Measurements from ENCODE around the gene SLITRK6. TPM values are rescaled to one million over a fixed set of nuclear protein-coding genes. Genes with fewer than 3 reads are reported as not detected.
"Not testable (repeated sequence)": the region's sequence is repeated elsewhere in the genome, so short reads cannot be mapped to it uniquely, and the experiment has no call there.

Gene SLITRK6, protein sequence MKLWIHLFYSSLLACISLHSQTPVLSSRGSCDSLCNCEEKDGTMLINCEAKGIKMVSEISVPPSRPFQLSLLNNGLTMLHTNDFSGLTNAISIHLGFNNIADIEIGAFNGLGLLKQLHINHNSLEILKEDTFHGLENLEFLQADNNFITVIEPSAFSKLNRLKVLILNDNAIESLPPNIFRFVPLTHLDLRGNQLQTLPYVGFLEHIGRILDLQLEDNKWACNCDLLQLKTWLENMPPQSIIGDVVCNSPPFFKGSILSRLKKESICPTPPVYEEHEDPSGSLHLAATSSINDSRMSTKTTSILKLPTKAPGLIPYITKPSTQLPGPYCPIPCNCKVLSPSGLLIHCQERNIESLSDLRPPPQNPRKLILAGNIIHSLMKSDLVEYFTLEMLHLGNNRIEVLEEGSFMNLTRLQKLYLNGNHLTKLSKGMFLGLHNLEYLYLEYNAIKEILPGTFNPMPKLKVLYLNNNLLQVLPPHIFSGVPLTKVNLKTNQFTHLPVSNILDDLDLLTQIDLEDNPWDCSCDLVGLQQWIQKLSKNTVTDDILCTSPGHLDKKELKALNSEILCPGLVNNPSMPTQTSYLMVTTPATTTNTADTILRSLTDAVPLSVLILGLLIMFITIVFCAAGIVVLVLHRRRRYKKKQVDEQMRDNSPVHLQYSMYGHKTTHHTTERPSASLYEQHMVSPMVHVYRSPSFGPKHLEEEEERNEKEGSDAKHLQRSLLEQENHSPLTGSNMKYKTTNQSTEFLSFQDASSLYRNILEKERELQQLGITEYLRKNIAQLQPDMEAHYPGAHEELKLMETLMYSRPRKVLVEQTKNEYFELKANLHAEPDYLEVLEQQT
- total RNA-seq: not detected in 2 replicates

- no peak for DNase-seq (ENCODE audit: extremely low read depth, low read depth, low spot score)
Observed at GRCh38 chr13:85799097-85799582, at the start of gene SLITRK6. Gene SLITRK6, minus strand, starts transcription at chr13:85799419. Its CDS starts 2,911 bp downstream, at chr13:85796508.

GRCh38 chr13:85847012-85847411, 47.8 kb upstream of the SLITRK6 start:
- DNase-seq (ENCODE audit: extremely low read depth, low read depth, low spot score): no peak

GRCh38 chr13:85841427-85841826, 42.2 kb upstream of the SLITRK6 start:
- DNase-seq (ENCODE audit: extremely low read depth, low read depth, low spot score): no peak

- DNase-seq (ENCODE audit: extremely low read depth, low read depth, low spot score): no peak
Observed at GRCh38 chr13:85833921-85834320, 34.7 kb upstream of the SLITRK6 start.

DNA sequence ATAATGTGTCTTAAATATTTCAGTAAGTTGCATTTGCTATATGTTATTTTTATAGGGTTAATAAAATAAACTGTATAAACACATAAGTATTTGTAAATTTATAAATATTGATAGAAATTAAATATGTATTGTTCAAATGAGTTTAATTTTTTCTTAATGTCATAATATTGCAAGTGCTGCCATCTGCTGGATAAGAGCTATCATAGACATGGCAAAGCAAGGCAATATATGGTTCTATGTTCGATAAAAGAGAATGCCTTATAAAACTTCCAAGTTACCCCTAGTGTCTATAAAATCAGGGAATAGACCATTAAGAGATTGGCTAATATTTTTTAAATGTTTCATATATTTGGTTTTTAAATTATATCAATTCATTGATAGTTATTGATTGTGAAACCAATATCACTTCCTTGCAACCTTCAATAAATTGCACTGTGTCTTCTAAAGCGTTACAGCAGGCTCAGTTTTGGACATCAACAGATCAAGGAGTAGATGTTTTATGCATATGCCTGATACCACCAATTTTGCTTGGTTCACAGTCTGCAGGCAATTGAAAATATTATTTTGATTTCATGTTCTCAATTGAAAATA, 29.0 kb upstream of the SLITRK6 start:
- DNase-seq (ENCODE audit: extremely low read depth, low read depth, low spot score): no peak

DNA sequence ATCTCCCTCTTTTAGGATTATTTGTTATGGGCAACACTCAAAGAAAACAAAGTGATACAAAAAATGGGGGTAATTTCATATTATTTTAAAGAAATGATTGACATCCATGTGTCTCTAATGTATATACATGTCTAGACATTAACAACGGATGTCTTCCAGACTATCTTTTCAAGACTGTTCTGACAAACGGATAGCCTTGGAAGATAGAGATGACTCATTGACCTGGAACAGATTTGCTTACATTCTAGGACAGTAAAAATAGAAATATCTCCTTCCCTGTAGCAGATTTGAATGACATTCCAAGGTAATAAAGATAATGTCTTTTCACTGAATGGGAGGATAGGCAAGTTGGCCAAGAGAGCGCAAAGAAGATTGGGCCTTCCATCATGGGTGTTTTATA, 26.2 kb upstream of the SLITRK6 start:
- no peak for DNase-seq (ENCODE audit: extremely low read depth, low read depth, low spot score)

- DNase-seq (ENCODE audit: extremely low read depth, low read depth, low spot score): no peak
Observed at GRCh38 chr13:85823832-85824231, 24.6 kb upstream of the SLITRK6 start.

GRCh38 chr13:85819513-85819912, 20.3 kb upstream of the SLITRK6 start:
- no peak for DNase-seq (ENCODE audit: extremely low read depth, low read depth, low spot score)

GRCh38 chr13:85816413-85816812, 17.2 kb upstream of the SLITRK6 start:
- DNase-seq (ENCODE audit: extremely low read depth, low read depth, low spot score): no peak

- no peak for DNase-seq (ENCODE audit: extremely low read depth, low read depth, low spot score)
Observed at GRCh38 chr13:85812282-85812681, 13.1 kb upstream of the SLITRK6 start.

GRCh38 chr13:85808811-85809210, 9.6 kb upstream of the SLITRK6 start:
- DNase-seq (ENCODE audit: extremely low read depth, low read depth, low spot score): no peak

DNA sequence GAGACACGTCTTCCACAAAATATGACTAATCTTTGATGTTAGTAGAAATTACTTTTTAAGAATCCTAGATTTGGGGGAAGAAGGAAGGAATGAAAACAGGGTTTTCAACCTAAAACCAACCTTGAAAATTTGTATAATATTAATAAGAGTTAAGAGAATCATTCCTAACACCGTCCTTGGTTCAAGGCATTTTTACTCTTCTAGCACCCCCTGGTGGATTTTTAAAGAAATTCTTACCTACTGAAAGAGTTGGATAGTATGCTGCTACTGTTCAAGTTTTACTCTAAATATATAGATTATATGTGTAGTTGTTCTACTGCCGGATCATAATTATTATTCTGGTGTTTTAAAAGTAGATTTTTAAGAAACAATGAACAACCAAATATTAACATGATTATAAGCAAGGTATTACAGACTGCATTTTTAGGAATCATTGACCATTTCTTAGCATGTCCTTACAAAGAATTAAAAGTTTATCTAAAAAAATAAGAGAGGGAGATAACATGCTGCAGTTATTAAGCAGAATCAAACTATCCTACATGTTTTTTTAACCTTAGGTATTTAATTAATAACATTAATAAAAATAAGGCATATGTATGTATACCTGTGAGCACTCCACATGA, 7.4 kb upstream of the SLITRK6 start:
- peak; percentile 56 for DNase-seq (ENCODE audit: extremely low read depth, low read depth, low spot score)

DNA sequence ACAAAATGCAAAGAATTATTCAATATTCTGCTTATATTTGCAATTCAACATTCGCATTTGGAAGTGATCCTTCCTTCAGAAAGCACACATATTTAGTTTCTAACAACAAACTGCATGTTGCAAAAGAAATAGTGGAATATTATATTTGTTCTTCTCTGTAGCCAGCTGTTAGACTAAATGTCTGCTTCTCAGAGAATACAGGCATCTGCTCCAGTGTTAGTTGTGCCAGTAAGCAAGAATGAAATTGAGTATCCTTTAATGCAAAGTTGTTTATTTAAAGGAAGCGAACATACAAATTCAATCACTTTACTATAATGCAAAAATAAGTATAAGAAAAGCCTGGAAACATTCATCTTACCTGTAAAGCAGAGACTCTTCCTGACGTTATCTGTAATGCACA, 663 bp downstream of the SLITRK6 start:
- no peak for DNase-seq (ENCODE audit: extremely low read depth, low read depth, low spot score)

GRCh38 chr13:85797311-85797710, 1.9 kb downstream of the SLITRK6 start:
- DNase-seq (ENCODE audit: extremely low read depth, low read depth, low spot score): no peak

GRCh38 chr13:85785205-85785604, 14.0 kb downstream of the SLITRK6 start:
- no peak for DNase-seq (ENCODE audit: extremely low read depth, low read depth, low spot score)

DNA sequence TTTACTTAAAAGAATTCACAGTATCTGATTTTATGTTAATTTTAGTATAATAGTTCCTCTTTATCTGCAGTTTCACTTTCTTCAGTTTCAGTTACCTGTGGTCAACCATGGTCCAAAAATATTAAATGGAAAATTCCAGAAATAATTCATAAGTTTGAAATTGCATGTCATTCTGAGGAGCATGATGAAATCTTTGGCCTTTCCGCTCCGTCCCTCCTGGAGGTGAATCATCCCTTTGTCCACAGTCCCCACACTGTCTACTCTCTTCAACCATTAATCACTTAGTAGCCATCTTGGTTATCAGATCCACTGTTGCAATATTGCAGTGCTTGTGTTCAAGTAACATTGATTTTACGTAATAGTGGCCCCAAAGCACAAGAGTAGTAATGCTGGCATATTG, 26.9 kb downstream of the SLITRK6 start:
- DNase-seq (ENCODE audit: extremely low read depth, low read depth, low spot score): no peak

DNA sequence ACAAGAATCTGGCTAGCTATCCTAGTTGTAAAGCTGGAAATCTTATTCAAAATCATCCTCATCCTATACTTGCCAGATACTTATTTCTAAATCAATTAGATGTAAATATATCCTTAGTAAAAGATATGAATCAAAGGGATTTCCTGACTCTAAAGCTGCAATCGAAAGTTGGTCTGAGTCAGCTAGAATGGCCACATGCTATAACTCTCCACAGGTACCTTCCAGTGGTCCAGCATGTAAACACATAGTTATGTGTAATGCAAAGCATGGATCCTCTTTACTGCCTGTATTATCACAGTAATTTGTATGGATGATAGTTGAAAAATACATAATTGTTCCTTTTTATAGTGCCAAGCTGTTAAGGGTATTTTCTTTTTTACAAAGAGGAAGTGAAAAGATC, 27.4 kb downstream of the SLITRK6 start:
- no peak for DNase-seq (ENCODE audit: extremely low read depth, low read depth, low spot score)

DNA sequence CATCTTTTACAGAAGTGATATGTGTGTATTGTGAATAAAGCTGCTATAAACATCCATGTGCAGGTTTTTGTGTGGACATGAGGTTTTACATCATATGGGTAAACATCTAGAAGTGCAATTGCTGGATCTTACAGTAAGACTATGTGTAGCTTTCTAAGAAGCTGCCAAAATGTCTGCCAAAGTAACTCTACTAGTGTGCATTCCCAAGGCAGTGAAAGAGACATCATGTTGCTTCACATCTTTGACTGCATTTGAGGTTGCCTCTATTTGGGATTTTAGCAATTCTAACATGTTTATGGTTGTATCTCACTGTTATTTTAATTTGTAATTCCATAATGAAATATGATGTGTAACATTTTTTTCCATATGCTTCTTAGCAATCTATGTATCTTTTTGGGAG, 30.3 kb downstream of the SLITRK6 start:
- no peak for DNase-seq (ENCODE audit: extremely low read depth, low read depth, low spot score)

- DNase-seq (ENCODE audit: extremely low read depth, low read depth, low spot score): no peak
Observed at GRCh38 chr13:85755123-85755522, 44.1 kb downstream of the SLITRK6 start.

DNA sequence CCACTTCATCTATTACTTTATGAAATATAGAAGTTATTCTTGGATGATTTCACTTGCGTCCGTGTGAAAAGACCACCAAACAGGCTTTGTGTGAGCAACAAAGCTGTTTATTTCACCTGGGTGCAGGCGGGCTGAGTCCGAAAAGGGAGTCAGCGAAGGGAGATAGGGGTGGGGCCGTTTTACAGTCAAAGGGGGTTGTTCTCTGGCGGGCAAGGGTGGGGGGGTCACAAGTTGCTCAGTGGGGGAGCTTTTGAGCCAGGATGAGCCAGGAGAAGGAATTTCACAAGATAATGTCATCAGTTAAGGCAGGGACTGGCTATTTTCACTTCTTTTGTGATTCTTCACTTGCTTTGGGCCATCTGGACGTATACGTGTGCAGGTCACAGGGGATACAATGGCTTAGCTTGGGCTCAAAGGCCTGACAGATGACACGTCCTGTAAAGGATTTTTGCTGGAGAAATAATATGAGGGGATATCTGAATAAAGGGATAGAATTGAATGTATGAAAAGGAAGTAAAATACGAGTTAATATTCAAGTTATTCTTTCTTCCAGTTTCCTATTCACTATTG, 55.9 kb downstream of the SLITRK6 start:
- not testable (repeated sequence) for DNase-seq (ENCODE audit: extremely low read depth, low read depth, low spot score)
